Neural cell (in vitro differentiated cells): ENCODE data around the gene RYR1.

Source experiments
- EP300 ChIP-seq: fragments of 450-650 bp; conservative IDR thresholded peaks from 2 replicates; pipeline ENCODE4 v1.6.1; 2014; ENCODE audit warnings: antibody characterized with exemption, mild to moderate bottlenecking, moderate library complexity; ENCODE audit not compliant: poor library complexity, severe bottlenecking
- EZH2 ChIP-seq: fragments of 200-600, 300-800 bp; shearing (Covaris generic), sonication (generic); IDR thresholded peaks from 2 replicates; pipeline ENCODE4 v1.6.1; 2014; ENCODE audit warnings: antibody characterized with exemption, low read length, borderline replicate concordance, mild to moderate bottlenecking; ENCODE audit not compliant: insufficient read depth, poor library complexity, severe bottlenecking
- MXI1 ChIP-seq: fragments of 450-650 bp; conservative IDR thresholded peaks from 2 replicates; pipeline ENCODE4 v1.6.1; 2014; ENCODE audit warnings: antibody characterized with exemption, mild to moderate bottlenecking; ENCODE audit not compliant: poor library complexity, severe bottlenecking
- POLR2AphosphoS5 ChIP-seq: IDR thresholded peaks from 2 replicates; pipeline ENCODE4 v1.6.1; 2012
- RAD21 ChIP-seq: fragments of 450-650 bp; conservative IDR thresholded peaks from 2 replicates; pipeline ENCODE4 v1.6.1; 2014; ENCODE audit warnings: antibody characterized with exemption, mild to moderate bottlenecking, moderate library complexity
- SMC3 ChIP-seq: fragments of 450-650 bp; conservative IDR thresholded peaks from 2 replicates; pipeline ENCODE4 v1.6.1; 2014; ENCODE audit warnings: antibody characterized with exemption, mild to moderate bottlenecking, moderate library complexity; ENCODE audit not compliant: poor library complexity
- TAF1 ChIP-seq: IDR thresholded peaks from 2 replicates; pipeline ENCODE4 v1.6.1; 2012; ENCODE audit warnings: low read depth
- TF ChIP-seq, protein P1 (sequence below): fragments of 450-650 bp; IDR thresholded peaks from 2 replicates; pipeline ENCODE4 v1.5.1; 2014; ENCODE audit warnings: antibody characterized with exemption, mild to moderate bottlenecking, moderate library complexity; ENCODE audit not compliant: poor library complexity, severe bottlenecking
- TF ChIP-seq, protein P2 (sequence below): IDR thresholded peaks from 2 replicates; pipeline ENCODE4 v1.6.1; 2012; ENCODE audit warnings: borderline replicate concordance

- TF ChIP-seq, protein P1, sequence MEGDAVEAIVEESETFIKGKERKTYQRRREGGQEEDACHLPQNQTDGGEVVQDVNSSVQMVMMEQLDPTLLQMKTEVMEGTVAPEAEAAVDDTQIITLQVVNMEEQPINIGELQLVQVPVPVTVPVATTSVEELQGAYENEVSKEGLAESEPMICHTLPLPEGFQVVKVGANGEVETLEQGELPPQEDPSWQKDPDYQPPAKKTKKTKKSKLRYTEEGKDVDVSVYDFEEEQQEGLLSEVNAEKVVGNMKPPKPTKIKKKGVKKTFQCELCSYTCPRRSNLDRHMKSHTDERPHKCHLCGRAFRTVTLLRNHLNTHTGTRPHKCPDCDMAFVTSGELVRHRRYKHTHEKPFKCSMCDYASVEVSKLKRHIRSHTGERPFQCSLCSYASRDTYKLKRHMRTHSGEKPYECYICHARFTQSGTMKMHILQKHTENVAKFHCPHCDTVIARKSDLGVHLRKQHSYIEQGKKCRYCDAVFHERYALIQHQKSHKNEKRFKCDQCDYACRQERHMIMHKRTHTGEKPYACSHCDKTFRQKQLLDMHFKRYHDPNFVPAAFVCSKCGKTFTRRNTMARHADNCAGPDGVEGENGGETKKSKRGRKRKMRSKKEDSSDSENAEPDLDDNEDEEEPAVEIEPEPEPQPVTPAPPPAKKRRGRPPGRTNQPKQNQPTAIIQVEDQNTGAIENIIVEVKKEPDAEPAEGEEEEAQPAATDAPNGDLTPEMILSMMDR = no peak
- no peak for TF ChIP-seq TAF1
- no peak for TF ChIP-seq POLR2AphosphoS5
- TF ChIP-seq, protein P2, sequence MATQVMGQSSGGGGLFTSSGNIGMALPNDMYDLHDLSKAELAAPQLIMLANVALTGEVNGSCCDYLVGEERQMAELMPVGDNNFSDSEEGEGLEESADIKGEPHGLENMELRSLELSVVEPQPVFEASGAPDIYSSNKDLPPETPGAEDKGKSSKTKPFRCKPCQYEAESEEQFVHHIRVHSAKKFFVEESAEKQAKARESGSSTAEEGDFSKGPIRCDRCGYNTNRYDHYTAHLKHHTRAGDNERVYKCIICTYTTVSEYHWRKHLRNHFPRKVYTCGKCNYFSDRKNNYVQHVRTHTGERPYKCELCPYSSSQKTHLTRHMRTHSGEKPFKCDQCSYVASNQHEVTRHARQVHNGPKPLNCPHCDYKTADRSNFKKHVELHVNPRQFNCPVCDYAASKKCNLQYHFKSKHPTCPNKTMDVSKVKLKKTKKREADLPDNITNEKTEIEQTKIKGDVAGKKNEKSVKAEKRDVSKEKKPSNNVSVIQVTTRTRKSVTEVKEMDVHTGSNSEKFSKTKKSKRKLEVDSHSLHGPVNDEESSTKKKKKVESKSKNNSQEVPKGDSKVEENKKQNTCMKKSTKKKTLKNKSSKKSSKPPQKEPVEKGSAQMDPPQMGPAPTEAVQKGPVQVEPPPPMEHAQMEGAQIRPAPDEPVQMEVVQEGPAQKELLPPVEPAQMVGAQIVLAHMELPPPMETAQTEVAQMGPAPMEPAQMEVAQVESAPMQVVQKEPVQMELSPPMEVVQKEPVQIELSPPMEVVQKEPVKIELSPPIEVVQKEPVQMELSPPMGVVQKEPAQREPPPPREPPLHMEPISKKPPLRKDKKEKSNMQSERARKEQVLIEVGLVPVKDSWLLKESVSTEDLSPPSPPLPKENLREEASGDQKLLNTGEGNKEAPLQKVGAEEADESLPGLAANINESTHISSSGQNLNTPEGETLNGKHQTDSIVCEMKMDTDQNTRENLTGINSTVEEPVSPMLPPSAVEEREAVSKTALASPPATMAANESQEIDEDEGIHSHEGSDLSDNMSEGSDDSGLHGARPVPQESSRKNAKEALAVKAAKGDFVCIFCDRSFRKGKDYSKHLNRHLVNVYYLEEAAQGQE = no peak
- TF ChIP-seq RAD21 = no peak
- no peak for TF ChIP-seq SMC3
- no peak for TF ChIP-seq EP300
- no peak for TF ChIP-seq MXI1
- TF ChIP-seq EZH2 = no peak
Measured at GRCh38 chr19:38490861-38491260, 57.4 kb downstream of the RYR1 start.
